Coronary artery (tissue), 2 donors: ENCODE results near the gene TMCO6.
"Not testable (repeated sequence)": the region's sequence is repeated elsewhere in the genome, so short reads cannot be mapped to it uniquely, and the experiment has no call there.

Source experiments
- DNase-seq: peaks from one replicate; pipeline ENCODE4 v3.0.0-alpha.2; 2017; ENCODE audit warnings: low spot score
- H3K27ac ChIP-seq, 2 donors: fragments of 200-600 bp; sonication (generic); one replicate each; pipeline ENCODE4 v1.5.1; 2016 to 2019
- H3K4me3 ChIP-seq: fragments of 200-600 bp; sonication (generic); 2 replicates; pipeline ENCODE4 v1.5.1; 2016; ENCODE audit warnings: mild to moderate bottlenecking, moderate library complexity
- TF ChIP-seq, protein P1 (sequence below): fragments of 200-600 bp; sonication (generic); IDR thresholded peaks from one replicate; pipeline ENCODE4 v1.5.1; 2019; ENCODE audit warnings: antibody characterized with exemption

The TMCO6 gene

DNA sequence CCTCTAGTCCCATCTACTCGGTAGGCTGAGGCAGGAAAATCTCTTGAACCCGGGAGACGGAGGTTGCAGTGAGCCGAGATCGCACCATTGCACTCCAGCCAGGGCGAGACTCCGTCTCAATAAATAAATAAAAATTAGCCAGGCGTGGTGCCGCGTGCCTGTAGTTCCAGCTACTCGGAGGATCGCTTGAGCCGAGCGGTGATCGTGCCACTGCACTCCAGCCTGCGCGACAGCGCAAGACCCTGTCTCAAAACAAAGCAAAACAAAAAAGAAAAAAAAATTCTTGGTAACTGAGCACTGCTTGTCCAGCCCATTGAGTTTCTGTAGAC is 24.7 kb downstream of the TMCO6 start:
- H3K27ac ChIP-seq, result peak overlapping the region; percentile 94 to 97
- TF ChIP-seq, protein P1, sequence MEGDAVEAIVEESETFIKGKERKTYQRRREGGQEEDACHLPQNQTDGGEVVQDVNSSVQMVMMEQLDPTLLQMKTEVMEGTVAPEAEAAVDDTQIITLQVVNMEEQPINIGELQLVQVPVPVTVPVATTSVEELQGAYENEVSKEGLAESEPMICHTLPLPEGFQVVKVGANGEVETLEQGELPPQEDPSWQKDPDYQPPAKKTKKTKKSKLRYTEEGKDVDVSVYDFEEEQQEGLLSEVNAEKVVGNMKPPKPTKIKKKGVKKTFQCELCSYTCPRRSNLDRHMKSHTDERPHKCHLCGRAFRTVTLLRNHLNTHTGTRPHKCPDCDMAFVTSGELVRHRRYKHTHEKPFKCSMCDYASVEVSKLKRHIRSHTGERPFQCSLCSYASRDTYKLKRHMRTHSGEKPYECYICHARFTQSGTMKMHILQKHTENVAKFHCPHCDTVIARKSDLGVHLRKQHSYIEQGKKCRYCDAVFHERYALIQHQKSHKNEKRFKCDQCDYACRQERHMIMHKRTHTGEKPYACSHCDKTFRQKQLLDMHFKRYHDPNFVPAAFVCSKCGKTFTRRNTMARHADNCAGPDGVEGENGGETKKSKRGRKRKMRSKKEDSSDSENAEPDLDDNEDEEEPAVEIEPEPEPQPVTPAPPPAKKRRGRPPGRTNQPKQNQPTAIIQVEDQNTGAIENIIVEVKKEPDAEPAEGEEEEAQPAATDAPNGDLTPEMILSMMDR, result no peak
- no peak for DNase-seq

DNA sequence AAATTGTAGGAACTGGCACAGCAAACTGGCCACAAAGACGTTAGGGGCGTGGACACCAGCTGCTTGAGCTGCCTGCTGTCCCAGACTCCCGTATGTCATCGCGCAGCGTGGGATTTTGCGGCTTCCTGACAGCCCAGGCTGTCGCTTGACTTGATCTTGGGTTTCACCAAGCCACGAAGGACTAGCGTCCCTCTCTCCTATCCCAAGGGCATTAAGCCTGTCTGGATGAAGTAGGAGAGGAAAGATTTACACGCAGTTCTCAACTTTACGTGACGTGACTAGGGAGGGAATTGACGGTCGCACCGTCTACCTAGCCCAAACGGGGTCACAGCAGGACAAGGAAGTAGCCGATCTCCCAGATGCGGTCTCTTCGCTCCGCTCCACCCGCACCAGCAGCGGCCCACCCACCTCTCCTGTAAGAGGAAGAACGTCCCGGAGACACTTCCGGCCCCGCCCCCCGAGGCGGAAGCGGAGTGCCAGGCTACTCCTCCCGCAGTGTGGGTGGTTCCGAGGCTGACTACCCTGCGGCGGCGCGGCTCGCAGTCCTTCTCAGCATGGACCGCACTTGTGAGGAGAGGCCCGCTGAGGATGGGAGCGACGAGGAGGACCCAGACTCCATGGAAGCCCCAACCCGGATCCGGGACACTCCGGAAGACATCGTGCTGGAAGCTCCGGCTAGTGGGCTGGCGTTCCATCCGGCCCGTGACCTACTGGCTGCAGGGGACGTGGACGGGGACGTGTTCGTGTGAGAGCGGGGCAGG is 25.3 kb downstream of the TMCO6 start, which contains the start of gene WDR55:
TSS of gene WDR55 (plus strand) at position 546 of the 761 bp plus-strand sequence. CDS start at position 555, 9 bp downstream.
- DNase-seq, result peak; percentile 98
- Histone ChIP-seq H3K27ac (peak within 1 kb of the TSS; percentile 94 to 97), H3K4me3 (peak within 1 kb of the TSS; percentile 92)
- TF ChIP-seq, protein P1, result no peak

More for the DNA sequence above, 24.7 kb downstream of the TMCO6 start:
- H3K4me3 ChIP-seq, result peak overlapping the region; percentile 92

DNA sequence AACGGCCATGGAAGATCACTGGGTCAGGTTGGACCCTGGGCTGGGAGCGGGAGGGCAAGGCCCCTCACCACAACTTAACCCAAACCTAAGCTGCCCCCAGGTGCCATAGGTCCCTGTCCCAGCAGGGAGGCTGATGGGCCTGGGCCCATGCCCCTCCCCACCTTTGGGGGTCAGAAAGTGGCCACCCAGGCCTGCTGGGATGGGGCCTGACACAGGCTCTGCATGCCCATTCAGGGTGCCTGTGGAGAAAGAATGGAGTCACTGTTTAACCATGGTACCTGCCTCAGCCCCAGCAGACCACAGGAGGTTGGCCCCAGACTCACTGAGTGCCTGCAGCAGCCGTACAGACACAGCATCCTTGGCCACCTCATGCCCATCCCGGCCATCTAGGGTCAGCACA is 31.8 kb downstream of the TMCO6 start:
- H3K4me3 ChIP-seq, H3K27ac ChIP-seq, DNase-seq: not testable (repeated sequence)

DNA sequence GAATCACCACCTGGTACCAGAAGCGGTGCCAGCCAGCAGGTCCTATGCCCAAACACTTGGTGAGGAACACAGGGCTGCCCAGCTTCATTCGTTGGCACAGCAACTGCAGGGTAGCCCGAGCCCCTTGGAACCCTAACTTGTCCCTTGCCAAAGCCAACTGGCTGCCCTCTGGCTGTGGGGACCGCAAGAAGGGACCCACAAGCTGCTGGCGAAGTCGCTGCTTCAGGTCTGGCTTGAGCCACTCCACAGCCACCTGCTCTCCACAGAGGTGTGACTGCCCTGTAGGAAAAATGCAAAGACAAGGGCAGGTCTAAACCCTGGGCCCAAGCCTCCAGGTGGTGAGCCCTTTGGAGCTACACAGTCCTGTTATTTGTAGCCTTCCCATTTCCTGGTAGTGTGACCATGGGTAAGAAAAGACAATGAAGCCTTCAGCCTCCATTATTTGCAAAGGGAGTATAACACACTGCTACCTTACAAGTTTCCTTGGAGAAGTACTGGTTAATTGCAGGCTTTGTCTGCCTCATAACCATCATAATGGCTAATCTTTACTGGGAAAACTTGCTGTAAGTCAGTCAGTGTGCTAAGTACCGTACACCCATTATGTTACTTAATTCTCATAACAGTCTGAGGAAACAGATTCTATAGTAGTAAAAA is 32.3 kb downstream of the TMCO6 start:
- no peak for DNase-seq
- TF ChIP-seq, protein P1, result no peak
- no peak overlapping the region for H3K27ac ChIP-seq
- H3K4me3 ChIP-seq, result no peak overlapping the region

DNA sequence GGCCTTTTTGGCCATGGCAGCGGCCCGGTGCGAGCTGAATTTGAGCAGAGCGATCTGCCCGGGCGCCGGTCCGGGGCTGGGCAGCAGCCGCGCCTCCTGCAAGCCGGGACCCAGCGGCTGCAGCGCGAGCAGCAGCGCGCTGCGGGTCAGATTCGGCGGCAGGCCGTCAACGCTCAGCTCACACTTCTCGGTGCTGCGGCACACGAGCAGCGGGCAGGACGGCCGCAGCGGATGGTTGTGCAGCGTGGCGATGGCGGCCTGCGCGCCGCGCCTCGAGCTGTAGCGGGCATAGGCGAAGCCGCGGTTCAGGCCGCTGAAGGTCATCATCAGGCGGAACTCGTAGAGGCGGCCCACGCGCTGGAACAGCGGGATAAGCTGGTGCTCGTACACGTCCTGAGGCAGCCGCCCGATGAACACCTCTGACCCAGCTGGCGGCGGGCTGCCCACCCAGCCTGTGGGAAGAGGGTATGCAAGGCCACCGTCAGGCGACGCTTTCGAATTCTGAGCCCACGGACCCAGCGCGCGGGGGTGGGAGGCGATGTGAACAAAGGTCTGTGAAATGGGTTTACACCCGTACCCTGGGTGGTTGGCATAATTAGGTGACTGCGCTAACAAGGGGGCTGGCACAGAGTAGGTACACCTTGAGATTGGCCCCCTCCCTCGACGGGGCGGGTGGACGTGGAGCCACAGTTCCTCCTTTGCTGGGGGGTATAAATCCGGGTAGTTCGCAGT is 33.4 kb downstream of the TMCO6 start:
- Histone ChIP-seq H3K4me3 (peak overlapping the region; percentile 42), H3K27ac (no peak overlapping the region)
- TF ChIP-seq, protein P1, result no peak
- no peak for DNase-seq

DNA sequence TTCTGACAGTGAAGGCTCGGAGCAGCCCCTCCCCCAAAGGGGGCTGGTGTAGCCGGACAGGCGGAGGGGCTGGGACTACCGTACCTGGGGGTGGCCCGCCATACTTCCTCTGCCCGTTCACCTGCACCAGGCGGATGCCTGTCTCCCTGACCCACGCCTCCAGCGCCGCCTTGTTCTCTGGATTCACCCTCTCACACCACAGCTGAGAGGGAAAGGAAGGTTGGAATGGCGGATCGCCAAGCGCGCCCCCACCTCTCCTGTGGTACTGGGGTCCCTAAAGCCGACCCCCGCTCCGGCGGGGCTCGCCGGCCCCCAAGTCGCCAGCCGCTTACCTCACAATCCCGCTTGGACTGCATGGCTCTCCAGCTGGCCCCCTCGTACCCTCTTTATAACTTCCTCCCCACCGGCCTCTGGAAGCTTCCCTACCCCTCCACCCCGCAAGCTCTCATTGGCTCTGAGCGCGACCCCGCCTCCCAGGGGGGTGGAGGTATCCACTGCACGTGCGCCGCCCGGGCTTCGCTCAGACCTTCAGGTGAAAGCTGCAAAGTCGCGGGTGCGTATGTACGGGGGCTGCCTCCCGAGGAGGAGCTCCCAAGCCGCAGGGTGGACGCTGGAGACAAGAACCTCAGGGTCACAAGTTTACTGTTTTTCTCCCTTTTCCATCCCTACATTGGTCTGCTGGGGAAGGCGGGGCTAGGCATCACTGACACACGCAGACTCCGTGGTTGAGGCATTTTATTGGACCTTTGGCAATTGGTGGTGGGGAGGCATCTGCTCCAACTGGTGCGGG is 34.1 kb downstream of the TMCO6 start, which contains the start of gene DND1:
TSS of gene DND1 (minus strand) at position 390 of the 790 bp plus-strand sequence. CDS start at position 356, 34 bp downstream.
- Histone ChIP-seq H3K4me3 (peak within 1 kb of the TSS; percentile 42), H3K27ac (no peak within 1 kb of the TSS)
- TF ChIP-seq, protein P1, result no peak
- DNase-seq, result no peak
